ENCODE data around the gene PLXNB2.

The PLXNB2 gene

DNA sequence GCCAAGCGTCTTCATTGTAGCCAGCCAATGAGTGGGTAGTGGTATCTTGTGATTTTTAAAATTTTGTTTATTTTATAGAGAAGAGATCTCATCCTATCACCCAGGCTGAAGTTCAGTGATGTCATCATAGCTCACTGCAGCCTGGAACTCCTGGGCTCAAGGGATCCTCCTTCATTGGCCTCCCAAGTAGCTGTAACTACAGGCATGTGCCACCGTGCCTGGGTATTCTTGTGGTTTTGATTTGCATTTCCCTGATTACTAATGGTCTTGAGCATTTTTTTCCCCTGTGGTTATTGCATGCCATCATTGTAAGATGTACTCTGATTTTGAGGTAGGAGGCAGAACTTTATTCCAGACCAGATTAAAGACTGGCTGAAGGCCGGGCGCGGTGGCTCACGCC lies 21.8 kb upstream of the PLXNB2 start:
- no peak for TF ChIP-seq SIN3A (IDR thresholded peaks at IDR 0.05; ENCODE audit: borderline replicate concordance, insufficient read depth, low read length)
- no peak for TF ChIP-seq TAF1 (IDR thresholded peaks at IDR 0.05; ENCODE audit: borderline replicate concordance, insufficient read depth, low read length)
- no peak for TF ChIP-seq POLR2AphosphoS5 (IDR thresholded peaks at IDR 0.05; ENCODE audit: low read depth, low read length)
- TF ChIP-seq REST (IDR thresholded peaks at IDR 0.05; ENCODE audit: insufficient read depth in 1 of 2, low read depth in 2 of 2, low read length in 2 of 2): no peak
- no peak for TF ChIP-seq FOXP2 (optimal IDR thresholded peaks at IDR 0.05; ENCODE audit: borderline replicate concordance, extremely low read depth, extremely low read length, insufficient read depth)

DNA sequence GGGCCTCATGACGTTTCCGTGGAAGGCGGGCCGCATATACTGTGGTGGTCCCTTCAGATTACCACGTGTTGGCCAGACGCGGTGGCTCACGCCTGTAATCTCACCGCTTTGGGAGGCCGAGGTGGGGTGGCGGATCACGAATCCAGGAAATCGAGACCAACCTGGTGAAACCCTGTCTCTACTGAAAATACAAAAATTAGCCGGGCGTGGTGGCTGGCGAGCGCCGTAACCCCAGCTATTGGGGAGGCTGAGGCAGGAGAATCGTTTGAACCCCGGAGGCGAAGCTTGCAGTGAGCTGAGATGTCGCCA lies 20.2 kb upstream of the PLXNB2 start:
- no peak for TF ChIP-seq FOXP2 (optimal IDR thresholded peaks at IDR 0.05; ENCODE audit: borderline replicate concordance, extremely low read depth, extremely low read length, insufficient read depth)
- TF ChIP-seq TAF1 (IDR thresholded peaks at IDR 0.05; ENCODE audit: borderline replicate concordance, insufficient read depth, low read length): no peak
- TF ChIP-seq SIN3A (IDR thresholded peaks at IDR 0.05; ENCODE audit: borderline replicate concordance, insufficient read depth, low read length): no peak
- no peak for TF ChIP-seq REST (IDR thresholded peaks at IDR 0.05; ENCODE audit: insufficient read depth in 1 of 2, low read depth in 2 of 2, low read length in 2 of 2)
- no peak for TF ChIP-seq POLR2AphosphoS5 (IDR thresholded peaks at IDR 0.05; ENCODE audit: low read depth, low read length)

GRCh38 chr22:50326956-50327710 lies 19.7 kb upstream of the PLXNB2 start, which contains the start of gene DENND6B:
Gene DENND6B, minus strand, starts transcription at chr22:50327012. Its CDS starts 24 bp downstream, at chr22:50326988.
- no peak for TF ChIP-seq FOXP2 (optimal IDR thresholded peaks at IDR 0.05; ENCODE audit: borderline replicate concordance, extremely low read depth, extremely low read length, insufficient read depth)
- TF ChIP-seq TAF1 (IDR thresholded peaks at IDR 0.05; ENCODE audit: borderline replicate concordance, insufficient read depth, low read length): peak; percentile 46; the same call in 1 of the 2 replicates
- TF ChIP-seq POLR2AphosphoS5 (IDR thresholded peaks at IDR 0.05; ENCODE audit: low read depth, low read length): peak; percentile 65

DNA sequence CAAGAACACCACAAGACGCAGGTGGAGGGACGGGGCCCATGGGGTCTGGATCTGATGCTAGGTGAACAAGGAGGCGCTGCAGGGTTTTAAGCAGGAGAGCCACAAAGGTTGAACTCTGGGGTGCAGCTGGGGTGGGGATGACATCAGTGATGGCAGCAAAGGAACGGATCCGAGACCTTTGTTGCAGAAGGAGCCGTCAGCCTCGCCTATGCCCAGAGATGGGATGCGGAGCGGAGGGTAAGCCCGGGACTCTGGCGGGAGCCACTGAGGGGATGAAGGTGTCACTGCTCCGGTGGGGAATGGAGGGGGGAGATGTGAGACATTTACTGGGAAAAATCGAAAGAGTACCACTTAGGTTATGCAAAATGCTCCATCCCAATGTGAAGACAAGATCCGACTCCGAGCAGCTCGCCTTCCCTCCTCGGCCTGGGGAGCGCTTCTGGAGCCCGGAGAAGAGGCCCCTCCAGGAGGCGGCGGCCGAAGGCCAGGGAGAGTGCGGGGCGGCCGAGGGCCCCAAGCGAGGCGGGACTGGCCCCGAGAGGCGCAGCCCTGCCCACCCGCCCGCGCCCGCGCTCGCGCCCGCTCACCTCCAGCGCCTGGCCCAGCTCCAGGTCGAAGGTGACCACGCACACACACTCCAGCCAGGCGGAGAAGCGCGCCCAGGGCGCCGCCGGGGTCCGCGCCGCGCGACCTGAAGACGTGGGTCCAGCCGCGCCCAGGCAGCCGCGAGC lies 18.9 kb upstream of the PLXNB2 start:
- TF ChIP-seq REST (IDR thresholded peaks at IDR 0.05; ENCODE audit: insufficient read depth in 1 of 2, low read depth in 2 of 2, low read length in 2 of 2) (no peak), POLR2AphosphoS5 (IDR thresholded peaks at IDR 0.05; ENCODE audit: low read depth, low read length) (no peak), TAF1 (IDR thresholded peaks at IDR 0.05; ENCODE audit: borderline replicate concordance, insufficient read depth, low read length) (no peak), SIN3A (IDR thresholded peaks at IDR 0.05; ENCODE audit: borderline replicate concordance, insufficient read depth, low read length) (no peak), FOXP2 (optimal IDR thresholded peaks at IDR 0.05; ENCODE audit: borderline replicate concordance, extremely low read depth, extremely low read length, insufficient read depth) (no peak)

DNA sequence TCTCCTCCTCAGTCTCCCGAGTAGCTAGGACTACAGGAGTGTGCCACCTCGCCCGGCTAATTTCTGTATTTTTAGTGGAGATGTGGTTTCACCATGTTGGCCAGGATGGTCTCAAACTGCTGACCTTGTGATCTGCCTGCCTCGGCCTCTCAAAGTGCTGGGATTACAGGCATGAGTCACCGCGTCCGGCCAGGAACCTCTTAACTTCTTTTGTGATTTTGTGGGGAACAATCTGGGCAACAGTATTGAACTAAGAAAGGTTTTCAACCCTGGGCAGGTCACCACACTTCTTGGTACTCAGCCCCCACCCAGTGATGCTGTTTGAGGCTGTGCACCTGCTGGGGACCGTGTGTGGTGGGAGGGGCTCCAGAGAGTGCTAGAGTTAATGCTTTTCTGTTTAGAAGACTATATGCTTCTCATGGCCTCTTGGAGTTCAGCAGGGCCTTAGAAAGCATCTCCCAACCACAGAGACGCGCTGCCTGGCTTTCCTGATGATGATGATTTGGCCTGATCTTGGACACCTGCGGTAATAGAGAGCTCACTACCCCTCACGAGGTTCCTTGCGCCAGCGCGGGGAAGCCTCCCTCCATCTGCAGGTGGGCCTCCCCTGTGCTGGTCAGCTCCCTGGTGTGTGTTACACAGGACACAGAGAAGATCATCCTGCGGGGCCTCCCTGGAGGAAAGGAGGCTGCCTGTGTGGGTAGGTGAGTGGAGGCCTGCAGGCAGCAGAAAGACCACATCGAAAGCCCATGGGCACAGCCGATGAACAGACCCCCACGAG lies 18.2 kb upstream of the PLXNB2 start:
- no peak for TF ChIP-seq SIN3A (IDR thresholded peaks at IDR 0.05; ENCODE audit: borderline replicate concordance, insufficient read depth, low read length)
- 0 out of 4 replicates have a peak, but pooled peaks of 1 of the 2 experiments have one; percentile 11 for TF ChIP-seq REST (IDR thresholded peaks at IDR 0.05; ENCODE audit: insufficient read depth in 1 of 2, low read depth in 2 of 2, low read length in 2 of 2)
- TF ChIP-seq FOXP2 (optimal IDR thresholded peaks at IDR 0.05; ENCODE audit: borderline replicate concordance, extremely low read depth, extremely low read length, insufficient read depth): no peak
- TF ChIP-seq POLR2AphosphoS5 (IDR thresholded peaks at IDR 0.05; ENCODE audit: low read depth, low read length): no peak
